Tibial nerve (tissue), 4 donors: ENCODE results near the gene IRS1. TPM values are rescaled to one million over a fixed set of nuclear protein-coding genes. Genes with fewer than 3 reads are reported as not detected.

ENCODE experiments used
- DNase-seq, 2 donors: peaks; one replicate each; pipeline ENCODE4 v3.0.0-alpha.2; 2019; ENCODE audit warnings: low spot score in 2 of 2
- H3K27ac ChIP-seq, 4 donors: fragments of 200-600 bp; sonication (generic) in 3 of 4; one replicate each; pipeline ENCODE4 v1.5.1; 2017 to 2019; ENCODE audit warnings: mild to moderate bottlenecking in 1 of 4
- H3K27me3 ChIP-seq, 2 donors: fragments of 200-600 bp; sonication (generic) in 1 of 2; one replicate each; pipeline versions ENCODE4 v1.5.1 to v1.6.0; 2017 to 2019
- H3K36me3 ChIP-seq, 3 donors: fragments of 200-600 bp; sonication (generic); one replicate each; pipeline ENCODE4 v1.5.1; 2018 to 2019
- H3K4me1 ChIP-seq, 4 donors: fragments of 200-600 bp; sonication (generic) in 3 of 4; one replicate each; pipeline ENCODE4 v1.5.1; 2017 to 2019
- H3K4me3 ChIP-seq, 4 donors: fragments of 200-600 bp; sonication (generic) in 3 of 4; one replicate each; pipeline ENCODE4 v1.5.1; 2017 to 2019; ENCODE audit warnings: mild to moderate bottlenecking in 1 of 4, moderate library complexity in 1 of 4
- H3K9me3 ChIP-seq, 4 donors: fragments of 200-600 bp; sonication (generic) in 3 of 4; one replicate each; pipeline ENCODE4 v1.5.1; 2017 to 2019
- EP300 ChIP-seq, 2 donors: sonication (generic); formaldehyde crosslinking; IDR thresholded peaks; one replicate each; pipeline ENCODE4 v1.6.1; 2017; ENCODE audit warnings: antibody characterized with exemption in 2 of 2, mild to moderate bottlenecking in 1 of 2
- POLR2A ChIP-seq, 2 donors: fragments of 450-650 bp; IDR thresholded peaks; one replicate each; pipeline ENCODE4 v1.6.1; 2017; ENCODE audit warnings: antibody characterized with exemption in 2 of 2, mild to moderate bottlenecking in 2 of 2, moderate library complexity in 2 of 2
- WGBS, 2 donors: methylation state at CpG; one replicate each; pipeline ENCODE4 v1.1.5; 2018; 5-methylcytosine and 5-hydroxymethylcytosine counted together
- total RNA-seq, 4 donors: library from RNA; depleted of rRNA; stranded (reverse); fragments of >200 nt; gene quantifications; one replicate each; pipeline ENCODE4 v1.1.0, GENCODE V29; 2016
- TF ChIP-seq, protein P1 (sequence below), 5 experiments: fragments of 200-600 bp in 3 of 5; fragments of 450-650 bp in 2 of 5; sonication (generic) in 3 of 5; IDR thresholded peaks; one replicate each; pipeline ENCODE4 v1.5.1; 2016 to 2019; ENCODE audit warnings: antibody characterized with exemption in 5 of 5, mild to moderate bottlenecking in 3 of 5, moderate library complexity in 2 of 5

IRS1 gene
- total RNA-seq, 4 donors from 2014 or later: 9.4 to 11.7 (median 11.2) TPM

DNA sequence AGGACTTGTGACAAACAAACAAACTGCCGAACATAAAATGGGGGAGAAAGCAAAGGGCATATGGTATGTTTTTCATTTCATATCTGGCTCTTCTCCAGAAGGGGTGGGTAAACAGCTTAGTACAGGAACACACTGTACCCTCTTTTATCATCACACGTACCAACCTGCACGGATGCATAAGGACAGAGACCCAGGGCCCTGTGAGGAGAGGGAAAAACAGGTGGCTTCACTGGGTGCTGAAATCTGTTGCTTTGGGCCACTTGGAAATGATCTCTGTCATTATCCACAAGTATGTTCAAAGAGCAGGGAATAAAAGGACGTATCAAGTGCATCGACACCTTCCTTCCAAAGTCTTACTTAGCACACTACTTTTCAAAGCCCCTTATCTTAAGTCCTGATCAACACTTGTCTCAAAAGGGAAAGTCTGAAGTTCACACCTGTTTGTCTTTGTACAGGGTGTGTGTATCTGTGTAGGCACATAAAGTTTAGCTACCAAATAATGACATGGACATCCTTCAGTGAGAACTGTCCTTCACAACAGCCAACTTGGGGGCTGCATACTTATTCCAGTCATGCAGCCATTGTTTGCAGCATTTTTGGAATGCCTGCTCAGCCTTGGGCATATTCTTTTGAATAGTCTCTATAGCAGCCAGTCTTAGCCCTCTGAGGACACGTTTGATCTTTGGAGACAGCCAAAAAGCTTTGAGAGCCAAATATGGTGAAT, 60.6 kb downstream of the IRS1 start:
- no peaks in the 10 kb centered on the region for H3K36me3 ChIP-seq
- peak overlapping the region in 2 of 4 donors; percentile 11 to 45 for H3K27ac ChIP-seq
- peaks cover 0 to 64% (median 13%) of the 10 kb centered on the region in 4 donors for H3K4me1 ChIP-seq
- DNase-seq: no peak
- no peak overlapping the region for H3K4me3 ChIP-seq
- no peaks in the 10 kb centered on the region for H3K9me3 ChIP-seq
- no peaks in the 10 kb centered on the region for H3K27me3 ChIP-seq
- TF ChIP-seq POLR2A (IDR thresholded peaks at IDR 0.05) (no peak), EP300 (IDR thresholded peaks at IDR 0.05) (no peak)
- TF ChIP-seq, protein P1, sequence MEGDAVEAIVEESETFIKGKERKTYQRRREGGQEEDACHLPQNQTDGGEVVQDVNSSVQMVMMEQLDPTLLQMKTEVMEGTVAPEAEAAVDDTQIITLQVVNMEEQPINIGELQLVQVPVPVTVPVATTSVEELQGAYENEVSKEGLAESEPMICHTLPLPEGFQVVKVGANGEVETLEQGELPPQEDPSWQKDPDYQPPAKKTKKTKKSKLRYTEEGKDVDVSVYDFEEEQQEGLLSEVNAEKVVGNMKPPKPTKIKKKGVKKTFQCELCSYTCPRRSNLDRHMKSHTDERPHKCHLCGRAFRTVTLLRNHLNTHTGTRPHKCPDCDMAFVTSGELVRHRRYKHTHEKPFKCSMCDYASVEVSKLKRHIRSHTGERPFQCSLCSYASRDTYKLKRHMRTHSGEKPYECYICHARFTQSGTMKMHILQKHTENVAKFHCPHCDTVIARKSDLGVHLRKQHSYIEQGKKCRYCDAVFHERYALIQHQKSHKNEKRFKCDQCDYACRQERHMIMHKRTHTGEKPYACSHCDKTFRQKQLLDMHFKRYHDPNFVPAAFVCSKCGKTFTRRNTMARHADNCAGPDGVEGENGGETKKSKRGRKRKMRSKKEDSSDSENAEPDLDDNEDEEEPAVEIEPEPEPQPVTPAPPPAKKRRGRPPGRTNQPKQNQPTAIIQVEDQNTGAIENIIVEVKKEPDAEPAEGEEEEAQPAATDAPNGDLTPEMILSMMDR (IDR thresholded peaks at IDR 0.05): no peak
- 65 to 68% methylated on average over 6 of the region's 6 CpGs for WGBS, 2 donors

DNA sequence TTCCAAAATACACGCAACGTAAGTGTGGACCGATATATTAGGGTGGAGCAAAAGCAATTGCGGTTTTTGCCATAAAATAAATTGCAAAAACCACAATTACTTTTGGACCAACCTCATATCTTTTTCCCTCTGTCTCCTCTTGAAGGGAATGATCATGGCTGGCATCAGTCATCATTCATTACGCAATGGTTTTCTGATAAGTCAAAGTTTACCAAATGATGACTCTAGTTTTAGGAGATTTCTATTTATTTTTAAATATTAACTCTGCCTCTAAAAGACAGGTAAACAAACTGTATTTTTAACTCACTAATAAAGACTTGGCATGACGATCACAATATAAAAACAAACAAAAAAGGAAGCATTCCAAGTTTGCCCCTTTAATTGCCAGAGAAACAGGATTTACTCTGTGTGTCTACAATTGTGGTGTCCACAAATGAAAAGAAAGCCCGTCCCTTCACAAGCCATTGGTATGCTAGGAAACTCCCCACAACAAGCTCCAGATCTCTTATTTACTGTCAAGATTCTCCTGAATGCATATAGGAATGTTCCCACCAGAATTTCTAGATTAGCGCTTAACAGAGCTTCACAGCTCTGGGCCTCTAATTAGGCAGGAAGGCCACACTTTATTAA, 61.3 kb downstream of the IRS1 start:
- DNase-seq: no peak
- Histone ChIP-seq H3K4me3 (no peak overlapping the region), H3K36me3 (no peaks in the 10 kb centered on the region), H3K27ac (peak overlapping the region in 2 of 4 donors; percentile 11 to 34), H3K27me3 (no peaks in the 10 kb centered on the region), H3K4me1 (peaks cover 0 to 64% (median 15%) of the 10 kb centered on the region in 4 donors), H3K9me3 (no peaks in the 10 kb centered on the region)
- TF ChIP-seq, protein P1 (IDR thresholded peaks at IDR 0.05): no peak
- TF ChIP-seq EP300 (IDR thresholded peaks at IDR 0.05): no peak
- no peak for TF ChIP-seq POLR2A (IDR thresholded peaks at IDR 0.05)
- WGBS, 2 donors: 86% methylated on average over 8 of the region's 8 CpGs

DNA sequence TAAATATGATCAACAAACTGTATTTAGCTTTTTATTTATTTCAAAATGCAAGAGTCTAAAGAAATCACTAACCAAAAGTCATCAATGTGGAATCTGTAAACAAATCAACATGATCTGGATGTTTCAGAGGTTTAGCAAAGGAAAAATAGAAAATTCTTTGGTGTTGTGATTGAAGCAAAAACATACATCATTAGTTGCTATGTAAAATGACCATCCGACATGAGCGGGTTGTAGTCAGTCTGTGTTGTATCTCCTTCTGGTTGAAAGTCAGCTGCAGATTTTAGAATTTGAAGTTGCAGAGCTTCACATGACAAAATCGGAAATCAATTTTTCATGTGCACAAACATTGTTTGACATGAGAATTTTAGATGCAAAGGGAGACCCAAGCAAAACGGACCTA, 63.2 kb downstream of the IRS1 start:
- WGBS, 2 donors: 93 to 96% methylated on average over 4 of the region's 4 CpGs
- H3K9me3 ChIP-seq: no peaks in the 10 kb centered on the region
- no peaks in the 10 kb centered on the region for H3K27me3 ChIP-seq
- H3K36me3 ChIP-seq: no peaks in the 10 kb centered on the region
- H3K27ac ChIP-seq: no peak overlapping the region
- no peak for TF ChIP-seq EP300 (IDR thresholded peaks at IDR 0.05)
- TF ChIP-seq, protein P1 (IDR thresholded peaks at IDR 0.05): no peak
- no peak for TF ChIP-seq POLR2A (IDR thresholded peaks at IDR 0.05)
- peaks cover 0 to 63% (median 9%) of the 10 kb centered on the region in 4 donors for H3K4me1 ChIP-seq
- no peak overlapping the region for H3K4me3 ChIP-seq
- DNase-seq: no peak

DNA sequence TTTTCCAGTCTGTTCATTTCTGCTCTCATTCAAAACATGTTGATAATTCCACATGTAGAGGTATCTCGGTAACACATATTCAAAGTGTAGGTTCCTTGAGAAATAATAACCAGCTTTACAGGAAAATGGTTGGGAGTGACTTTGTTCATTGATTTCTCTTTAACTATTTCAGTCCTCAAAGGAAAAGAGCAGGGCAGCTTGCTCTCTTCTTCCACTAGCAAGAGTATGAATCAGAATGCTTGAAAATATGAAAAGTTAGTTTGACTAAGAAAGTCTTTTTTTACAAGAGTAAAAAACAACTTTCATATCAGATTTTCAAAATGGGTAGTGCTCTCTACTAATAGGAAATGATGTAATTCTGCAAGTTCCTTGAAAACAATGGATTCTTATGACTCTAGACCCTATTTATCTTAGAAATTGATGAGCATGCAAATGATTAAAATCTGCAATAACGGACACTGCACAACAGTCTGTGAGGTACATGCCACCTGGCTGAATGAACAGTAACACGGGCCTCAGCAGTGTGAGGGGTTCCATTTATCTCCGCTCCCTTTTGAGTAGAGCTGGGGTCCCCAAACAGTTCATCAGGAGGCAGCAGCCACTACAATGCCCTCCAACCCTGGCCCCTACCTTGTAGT, 65.6 kb downstream of the IRS1 start:
- H3K4me3 ChIP-seq: no peak overlapping the region
- TF ChIP-seq POLR2A (IDR thresholded peaks at IDR 0.05): no peak
- TF ChIP-seq, protein P1 (IDR thresholded peaks at IDR 0.05): no peak
- 72% methylated on average over 4 of the region's 4 CpGs for WGBS, 2 donors
- H3K27me3 ChIP-seq: no peaks in the 10 kb centered on the region
- no peak for DNase-seq
- H3K36me3 ChIP-seq: no peaks in the 10 kb centered on the region
- no peaks in the 10 kb centered on the region for H3K9me3 ChIP-seq
- H3K27ac ChIP-seq: peak overlapping the region in 2 of 4 donors; percentile 29 to 60
- H3K4me1 ChIP-seq: peaks cover 0 to 41% (median 3%) of the 10 kb centered on the region in 4 donors
